HUES64 (cell line): ENCODE measurements around the gene HIVEP3.

Experiments
- H3K27ac ChIP-seq: 2 replicates; pipeline ENCODE4 v1.7.0; 2013; ENCODE audit warnings: low read depth, low read length, inconsistent platforms
- H3K27me3 ChIP-seq: 2 replicates; pipeline ENCODE4 v1.6.1; 2013; ENCODE audit warnings: mild to moderate bottlenecking, low read length; ENCODE audit not compliant: insufficient read depth
- H3K36me3 ChIP-seq: 2 replicates; pipeline ENCODE4 v1.6.1; 2013; ENCODE audit warnings: mild to moderate bottlenecking, low read length; ENCODE audit not compliant: insufficient read depth
- H3K4me1 ChIP-seq: 2 replicates; pipeline ENCODE4 v1.6.1; 2013; ENCODE audit warnings: mild to moderate bottlenecking, low read length, moderate library complexity; ENCODE audit not compliant: insufficient read depth
- H3K4me3 ChIP-seq: 2 replicates; pipeline ENCODE4 v1.5.1; 2013; ENCODE audit warnings: mild to moderate bottlenecking, low read length, moderate library complexity
- H3K9ac ChIP-seq: 2 replicates; pipeline ENCODE4 v1.6.1; 2013; ENCODE audit warnings: mild to moderate bottlenecking, low read depth, low read length
- H3K9me3 ChIP-seq: 2 replicates; pipeline ENCODE4 v1.6.1; 2013; ENCODE audit warnings: low read depth, low read length; ENCODE audit not compliant: insufficient read depth
- WGBS: fragments of 150-250, 120-280 bp; methylation state at CpG from one replicate; pipeline ENCODE4 v1.1.7; 2013; ENCODE audit warnings: missing lambda C conversion rate; 5-methylcytosine and 5-hydroxymethylcytosine counted together

Gene HIVEP3

DNA sequence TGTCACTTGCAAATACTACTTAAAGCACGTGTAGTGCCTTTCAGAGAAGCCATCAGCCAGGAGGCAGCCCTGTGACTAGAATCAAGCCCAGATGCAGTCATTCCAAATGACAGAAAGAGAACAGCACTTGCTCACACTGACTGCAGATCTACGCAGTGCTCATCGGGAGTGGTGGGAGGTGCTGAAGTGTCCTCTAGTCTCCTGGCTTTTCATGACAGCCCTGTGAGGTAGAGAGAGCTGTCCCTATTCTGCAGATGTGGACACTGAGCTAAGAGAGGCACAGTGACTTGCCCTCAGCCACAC lies 371.9 kb downstream of the HIVEP3 start:
- H3K4me3 ChIP-seq: no peak overlapping the region
- H3K36me3 ChIP-seq: no peaks in the 10 kb centered on the region
- no peaks in the 10 kb centered on the region for H3K27me3 ChIP-seq
- no peaks in the 10 kb centered on the region for H3K9me3 ChIP-seq
- 80% methylated on average over 3 of the region's 3 CpGs for WGBS
- no peaks in the 10 kb centered on the region for H3K4me1 ChIP-seq
- no peak overlapping the region for H3K9ac ChIP-seq
- H3K27ac ChIP-seq: no peak overlapping the region

DNA sequence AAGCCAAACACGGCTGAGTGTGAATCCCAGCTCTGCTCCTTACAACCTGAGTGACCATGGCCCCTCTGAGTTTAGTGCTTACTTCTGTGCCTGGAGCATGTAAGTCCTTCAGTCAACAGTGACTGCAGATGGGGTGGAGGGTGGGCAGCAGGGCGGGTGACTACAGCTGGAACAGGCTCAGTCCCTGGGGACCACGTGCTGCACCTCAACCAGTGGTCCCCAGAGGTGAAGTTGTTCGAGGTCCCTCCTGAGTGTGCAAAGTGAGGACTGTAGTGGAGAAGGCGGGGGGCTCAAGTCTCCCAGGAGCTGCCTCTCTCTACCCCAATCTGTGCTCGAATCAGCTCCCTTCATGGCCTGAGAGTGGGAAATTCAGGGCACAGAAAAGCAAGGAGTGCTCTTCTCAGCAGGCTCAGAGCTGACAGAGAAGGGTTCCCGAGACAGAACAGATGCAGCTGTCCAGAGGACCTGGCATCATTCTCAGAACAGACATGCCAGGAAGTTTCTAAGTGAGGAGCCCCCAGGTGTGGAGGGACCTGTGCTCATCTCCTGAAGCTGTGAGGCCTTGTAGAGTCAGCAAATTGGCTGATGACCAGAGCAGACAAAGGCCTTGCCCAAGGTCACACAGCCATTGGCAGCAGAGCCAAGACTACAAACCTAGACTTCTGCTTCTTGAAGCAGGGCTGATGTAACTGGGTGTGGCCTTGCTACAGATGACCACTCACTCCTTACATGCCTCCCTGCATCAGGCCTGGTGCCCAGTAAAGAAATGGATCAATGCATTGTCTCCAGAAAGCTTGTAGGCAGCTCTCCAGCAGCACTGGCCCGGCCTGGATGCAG lies 372.5 kb downstream of the HIVEP3 start:
- Histone ChIP-seq H3K4me3 (no peak overlapping the region), H3K36me3 (no peaks in the 10 kb centered on the region), H3K27me3 (no peaks in the 10 kb centered on the region), H3K9ac (no peak overlapping the region), H3K9me3 (no peaks in the 10 kb centered on the region), H3K4me1 (no peaks in the 10 kb centered on the region), H3K27ac (no peak overlapping the region)
- 91% methylated on average over 8 of the region's 8 CpGs for WGBS

DNA sequence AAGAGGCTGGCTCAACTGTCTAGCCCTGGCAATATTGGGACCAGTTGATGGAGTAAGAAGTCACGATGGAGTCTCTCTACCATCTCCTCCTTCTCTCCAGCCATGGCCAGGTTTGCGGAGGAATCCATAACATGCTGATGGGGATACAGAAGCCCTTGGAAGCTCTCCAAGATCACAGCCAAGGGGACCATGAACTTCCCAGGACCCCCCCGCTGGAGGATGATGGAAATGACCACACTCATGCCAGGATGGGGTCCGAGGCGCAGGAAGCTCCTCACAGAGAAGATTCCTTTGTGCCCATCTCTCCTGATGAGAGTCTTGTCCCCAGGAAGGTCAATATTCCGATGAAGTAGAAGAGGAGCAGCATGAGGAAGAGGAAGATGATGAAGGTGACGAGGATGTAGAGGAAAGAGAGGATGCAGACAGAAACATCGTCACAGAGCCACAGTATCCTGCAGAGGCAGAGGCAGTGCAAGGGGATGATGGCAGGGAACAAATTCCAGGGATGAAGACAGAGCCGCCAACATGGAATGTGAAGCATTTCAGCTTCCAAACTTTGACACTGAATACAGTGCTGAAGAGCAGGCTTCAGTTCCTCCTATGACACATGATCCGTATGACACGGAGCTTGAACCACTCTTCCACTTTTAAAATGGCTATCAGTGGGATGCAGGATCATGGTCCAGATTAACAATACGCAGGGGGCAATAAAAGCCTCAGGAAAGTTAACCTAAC lies 376.4 kb downstream of the HIVEP3 start:
- Histone ChIP-seq H3K27ac (no peak overlapping the region), H3K36me3 (no peaks in the 10 kb centered on the region), H3K9me3 (no peaks in the 10 kb centered on the region), H3K4me3 (no peak overlapping the region), H3K27me3 (no peaks in the 10 kb centered on the region), H3K4me1 (no peaks in the 10 kb centered on the region), H3K9ac (no peak overlapping the region)
- 80% methylated on average over 12 of the region's 12 CpGs for WGBS

DNA sequence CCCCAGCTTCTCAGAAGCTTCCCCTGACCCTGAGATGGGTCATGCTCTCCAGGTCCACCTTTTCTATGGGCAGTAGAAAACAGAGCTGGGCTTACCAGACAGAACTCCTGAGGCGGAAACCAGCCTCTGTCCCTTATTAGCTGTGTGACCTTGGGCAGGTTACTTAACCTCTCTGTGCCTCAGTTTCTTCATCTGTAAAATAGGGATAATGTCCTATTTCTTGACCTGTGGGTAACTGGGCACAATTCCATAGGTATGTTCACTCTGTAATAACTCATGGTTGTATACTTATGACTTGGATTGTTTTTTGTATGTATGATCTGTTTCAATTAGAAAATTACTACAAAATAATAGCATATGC lies 377.1 kb downstream of the HIVEP3 start:
- Histone ChIP-seq H3K4me3 (no peak overlapping the region), H3K9me3 (no peaks in the 10 kb centered on the region), H3K9ac (no peak overlapping the region), H3K4me1 (no peaks in the 10 kb centered on the region), H3K36me3 (no peaks in the 10 kb centered on the region), H3K27ac (no peak overlapping the region), H3K27me3 (no peaks in the 10 kb centered on the region)
- WGBS: 86% methylated on average over 1 of the region's 1 CpG

DNA sequence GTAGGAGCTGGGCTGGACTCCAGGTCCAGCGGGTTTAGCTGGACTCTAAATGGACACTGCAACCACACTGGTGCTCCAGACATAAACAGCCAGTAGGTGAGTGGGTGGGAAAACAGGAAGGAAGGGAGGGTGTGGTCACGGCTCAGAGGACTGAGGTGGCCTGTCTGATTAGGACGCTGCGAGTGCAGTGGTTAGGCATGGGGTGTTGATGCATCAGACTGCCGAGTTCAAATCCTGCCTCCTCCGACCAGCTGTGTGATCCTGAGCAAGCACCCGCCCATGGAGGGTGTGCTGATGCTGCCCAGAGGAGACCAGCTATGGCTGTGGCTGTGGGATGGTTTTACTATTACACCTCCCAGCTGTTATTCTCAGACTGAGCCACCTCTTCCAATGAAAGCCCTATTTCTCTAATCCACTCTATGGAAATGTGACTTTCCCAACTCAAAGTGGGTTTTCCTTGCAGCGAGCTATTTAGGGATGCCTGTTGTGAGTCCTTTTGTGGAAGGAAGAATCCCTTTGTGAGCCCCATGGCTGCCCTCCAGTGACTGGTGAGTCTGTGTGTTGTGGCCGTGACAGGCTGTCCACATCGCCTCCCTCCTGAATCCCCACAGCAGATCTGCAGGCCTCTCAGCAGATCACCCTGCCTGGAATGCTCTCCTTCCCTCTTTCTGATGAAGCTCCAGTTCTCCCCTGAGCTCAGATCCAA lies 377.7 kb downstream of the HIVEP3 start:
- 73% methylated on average over 10 of the region's 10 CpGs for WGBS
- H3K27ac ChIP-seq: no peak overlapping the region

DNA sequence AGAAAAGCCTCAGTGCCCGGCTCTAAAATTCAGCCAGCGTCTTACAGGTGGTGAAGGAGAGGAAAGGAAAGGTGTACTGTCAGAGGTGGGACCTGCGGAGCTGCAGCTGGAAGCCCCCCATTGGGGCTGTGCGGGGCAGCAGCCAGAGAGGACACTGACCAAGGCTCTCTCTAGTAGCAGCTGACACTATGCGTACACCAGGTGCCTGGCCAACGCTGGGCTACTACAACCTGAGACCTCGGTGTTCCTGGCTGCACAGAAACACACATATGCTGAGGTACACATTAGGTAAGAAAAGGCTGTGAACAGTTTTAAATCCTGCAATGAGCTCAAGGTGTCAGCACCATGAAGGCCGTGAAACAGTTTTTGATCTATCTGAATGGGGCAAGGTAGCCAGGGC lies 378.7 kb downstream of the HIVEP3 start:
- Histone ChIP-seq H3K9ac (no peak overlapping the region), H3K4me3 (no peak overlapping the region), H3K36me3 (no peaks in the 10 kb centered on the region), H3K27ac (no peak overlapping the region), H3K27me3 (no peaks in the 10 kb centered on the region), H3K4me1 (no peaks in the 10 kb centered on the region), H3K9me3 (no peaks in the 10 kb centered on the region)
- 92% methylated on average over 8 of the region's 8 CpGs for WGBS

More for the DNA sequence above, 377.7 kb downstream of the HIVEP3 start:
- H3K27me3 ChIP-seq: no peaks in the 10 kb centered on the region
- no peaks in the 10 kb centered on the region for H3K36me3 ChIP-seq
- H3K9me3 ChIP-seq: no peaks in the 10 kb centered on the region
- H3K4me3 ChIP-seq: no peak overlapping the region
- H3K9ac ChIP-seq: no peak overlapping the region
- no peaks in the 10 kb centered on the region for H3K4me1 ChIP-seq

DNA sequence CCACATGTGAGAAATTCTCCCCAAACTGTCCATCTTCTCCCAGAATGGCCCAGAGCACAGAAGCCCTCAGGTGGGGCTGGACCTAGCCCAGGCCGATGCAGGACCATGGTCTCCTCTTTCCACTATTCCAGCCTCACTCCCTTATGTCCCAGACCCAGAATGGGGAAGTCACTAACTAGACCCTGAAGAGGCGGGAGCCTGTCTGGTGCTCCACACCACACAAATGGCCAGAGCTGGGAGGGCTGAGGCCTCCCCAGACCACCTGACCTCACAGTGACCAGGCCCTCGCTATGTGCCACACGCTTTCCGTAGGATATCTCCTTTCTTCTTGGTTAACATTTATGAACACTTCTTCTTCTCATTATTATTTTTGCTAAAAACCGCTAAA lies 379.3 kb downstream of the HIVEP3 start:
- 93% methylated on average over 6 of the region's 6 CpGs for WGBS

DNA sequence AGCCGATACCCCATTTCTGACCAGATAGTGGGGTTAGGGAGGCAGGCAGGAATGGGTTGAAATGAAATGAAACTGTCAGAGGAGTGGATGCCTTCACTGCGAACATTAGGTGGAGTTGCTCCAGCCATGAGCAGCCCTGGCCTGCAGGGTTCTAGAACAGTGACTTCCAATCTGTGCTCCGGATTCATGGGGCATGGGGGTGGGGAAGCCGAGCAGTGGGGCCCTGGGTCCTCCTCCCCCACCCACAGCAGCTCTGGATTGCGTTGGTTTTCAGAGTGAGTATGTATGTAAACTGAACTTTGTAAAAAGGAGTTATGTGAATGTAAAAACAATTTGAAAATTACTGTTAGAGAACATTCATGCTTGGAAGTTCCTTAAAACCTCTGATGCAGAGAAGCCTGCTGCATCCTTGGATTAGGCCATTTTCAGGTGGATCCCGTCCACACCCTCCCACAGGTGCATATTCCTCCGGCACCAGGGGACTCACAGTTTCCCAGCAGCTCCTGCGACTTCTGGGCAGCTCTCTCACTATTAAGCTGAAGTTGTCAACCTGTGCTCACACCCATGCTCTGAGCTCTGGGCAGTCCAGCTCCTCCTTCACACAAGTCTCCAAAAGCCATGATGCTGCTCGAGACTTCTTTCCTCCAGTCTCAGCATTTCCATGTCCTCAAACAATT lies 379.8 kb downstream of the HIVEP3 start:
- Histone ChIP-seq H3K4me1 (no peaks in the 10 kb centered on the region), H3K4me3 (no peak overlapping the region), H3K27me3 (no peaks in the 10 kb centered on the region), H3K9me3 (no peaks in the 10 kb centered on the region), H3K36me3 (no peaks in the 10 kb centered on the region), H3K27ac (no peak overlapping the region), H3K9ac (no peak overlapping the region)
- 89% methylated on average over 8 of the region's 9 CpGs for WGBS

More for the DNA sequence above, 379.3 kb downstream of the HIVEP3 start:
- Histone ChIP-seq H3K4me3 (no peak overlapping the region), H3K9me3 (no peaks in the 10 kb centered on the region), H3K27ac (no peak overlapping the region), H3K9ac (no peak overlapping the region), H3K4me1 (no peaks in the 10 kb centered on the region), H3K36me3 (no peaks in the 10 kb centered on the region), H3K27me3 (no peaks in the 10 kb centered on the region)

DNA sequence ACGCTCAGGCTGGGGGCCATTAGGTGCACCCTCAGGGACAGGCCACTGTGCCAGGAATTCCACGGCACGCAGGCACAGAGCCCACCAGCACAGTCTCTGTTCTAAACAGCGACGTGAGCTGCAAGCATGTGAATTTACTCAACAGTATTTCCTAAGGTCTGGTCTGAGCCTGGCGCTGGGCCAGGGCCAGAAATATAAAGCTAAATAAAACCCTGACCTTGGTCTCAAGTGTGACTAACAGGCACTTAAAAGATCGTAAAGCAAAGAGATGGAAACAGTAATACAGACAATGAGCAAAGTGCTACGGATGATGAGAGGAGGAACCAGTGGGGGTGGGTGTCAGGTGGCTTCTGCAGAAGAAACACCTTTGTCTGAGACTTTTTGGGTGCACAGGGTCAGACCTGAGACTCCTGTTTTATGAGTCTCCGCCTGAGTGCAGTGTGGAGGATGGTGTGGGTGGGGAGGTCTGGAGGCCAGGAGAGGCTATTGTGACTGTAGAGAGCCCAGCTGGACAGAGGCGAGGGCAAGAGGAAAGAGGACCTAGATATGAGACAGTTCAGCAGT lies 380.9 kb downstream of the HIVEP3 start:
- WGBS: 93% methylated on average over 10 of the region's 10 CpGs
- H3K4me1 ChIP-seq: no peaks in the 10 kb centered on the region
- no peak overlapping the region for H3K27ac ChIP-seq
- H3K9me3 ChIP-seq: no peaks in the 10 kb centered on the region
- H3K36me3 ChIP-seq: no peaks in the 10 kb centered on the region
- no peak overlapping the region for H3K4me3 ChIP-seq
- H3K9ac ChIP-seq: no peak overlapping the region
- H3K27me3 ChIP-seq: no peaks in the 10 kb centered on the region

DNA sequence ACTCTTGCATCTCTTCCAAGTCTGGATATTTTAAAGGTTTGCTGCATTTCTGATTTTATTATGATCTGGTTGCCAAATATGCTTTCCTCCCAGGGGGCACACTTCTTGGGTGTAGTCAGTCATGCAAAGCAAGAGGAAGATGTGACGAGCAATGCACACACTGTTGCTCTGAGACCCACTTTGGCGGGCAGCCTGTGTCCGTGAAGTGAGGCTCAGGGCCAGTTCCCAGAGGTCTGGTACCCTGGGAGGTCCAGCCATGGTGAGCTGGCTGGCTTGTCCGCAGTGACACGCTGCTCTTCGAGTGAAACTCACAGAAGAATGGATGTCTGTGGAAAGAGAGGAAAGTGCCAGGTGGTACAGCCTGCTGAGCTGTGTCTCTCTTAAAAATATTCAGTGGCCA lies 381.5 kb downstream of the HIVEP3 start:
- Histone ChIP-seq H3K27ac (no peak overlapping the region), H3K36me3 (no peaks in the 10 kb centered on the region), H3K4me1 (no peaks in the 10 kb centered on the region), H3K27me3 (no peaks in the 10 kb centered on the region), H3K4me3 (no peak overlapping the region), H3K9me3 (no peaks in the 10 kb centered on the region), H3K9ac (no peak overlapping the region)
- 91% methylated on average over 6 of the region's 6 CpGs for WGBS
